Colonic mucosa (tissue), 4 donors: ENCODE measurements around the gene COMT. TPM values are rescaled to one million over a fixed set of nuclear protein-coding genes. Genes with fewer than 3 reads are reported as not detected.
A peak's percentile ranks its signal among the peaks of the same experiment; 100 is the strongest.

Experiments used
- DNase-seq: peaks from one replicate; pipeline ENCODE4 v3.0.0-alpha.2; 2020
- H3K27ac ChIP-seq: fragments of 200-600 bp; one replicate; pipeline ENCODE4 v1.8.0; 2021
- H3K27me3 ChIP-seq: fragments of 200-600 bp; one replicate; pipeline ENCODE4 v1.8.0; 2021
- H3K36me3 ChIP-seq: fragments of 200-600 bp; one replicate; pipeline ENCODE4 v1.8.0; 2021
- H3K4me1 ChIP-seq: fragments of 200-600 bp; one replicate; pipeline ENCODE4 v1.8.0; 2021; ENCODE audit warnings: mild to moderate bottlenecking
- H3K4me3 ChIP-seq: fragments of 200-600 bp; one replicate; pipeline ENCODE4 v1.8.0; 2021
- H3K9ac ChIP-seq, 2 donors: one replicate each; pipeline ENCODE4 v1.7.0; 2013; ENCODE audit warnings: control low read depth in 2 of 2, low read depth in 2 of 2, low read length in 2 of 2
- H3K9me3 ChIP-seq: fragments of 200-600 bp; one replicate; pipeline ENCODE4 v1.8.0; 2021
- CTCF ChIP-seq: fragments of 200-600 bp; IDR thresholded peaks from one replicate; pipeline ENCODE4 v1.8.0; 2022; ENCODE audit warnings: antibody characterized with exemption, mild to moderate bottlenecking
- intact Hi-C: fragments of 100-400 bp; cut with DNase I; formaldehyde crosslinking; loops from one replicate; pipeline ENCODE4 v1.14.1; 2022
- total RNA-seq, 2 donors: library from RNA; stranded (reverse); fragmentation: NEBNext Ultra II Directional in 1 of 2; extraction: Animal tissue kit (Norgen Biotek cat#: 25700) in 1 of 2; gene quantifications; one replicate each; pipeline ENCODE4 v1.2.1, GENCODE V29; 2021
- donor health status: healthy.
- donor health status: DM: no; HTN: no; CAD: no.
- donor health status: DM: no; HTN: no; CAD: no.

COMT gene
- total RNA-seq, 2 donors from 2014 or later = 70.0 to 125 TPM

GRCh38 chr22:19959587-19960490 lies 18.3 kb downstream of the COMT start:
- no peak for DNase-seq
- no peak for TF ChIP-seq CTCF
- Histone ChIP-seq H3K9ac (no peak overlapping the region), H3K9me3 (no peaks in the 10 kb centered on the region), H3K4me3 (peak overlapping the region; percentile 24), H3K27ac (no peak overlapping the region), H3K36me3 (no peaks in the 10 kb centered on the region), H3K4me1 (peaks cover 16% of the 10 kb centered on the region), H3K27me3 (no peaks in the 10 kb centered on the region)
- intact Hi-C loops = loop anchor here (10.0 kb wide), 1 partner anchor 155 kb away; the partner anchor contains the start of genes RANBP1 and TRMT2A

GRCh38 chr22:19960491-19961200 lies 19.1 kb downstream of the COMT start:
- Histone ChIP-seq H3K4me1 (peaks cover 16% of the 10 kb centered on the region), H3K36me3 (no peaks in the 10 kb centered on the region)

GRCh38 chr22:19961201-19961580 lies 19.6 kb downstream of the COMT start:
- TF ChIP-seq CTCF = no peak
- Histone ChIP-seq H3K4me1 (peaks cover 16% of the 10 kb centered on the region), H3K27me3 (no peaks in the 10 kb centered on the region), H3K4me3 (no peak overlapping the region), H3K9ac (no peak overlapping the region), H3K9me3 (no peaks in the 10 kb centered on the region), H3K27ac (no peak overlapping the region), H3K36me3 (no peaks in the 10 kb centered on the region)
- DNase-seq = no peak
- intact Hi-C loops = loop anchor here (10.0 kb wide), 1 partner anchor 154 kb away; the partner anchor contains the start of genes RANBP1 and TRMT2A

More at GRCh38 chr22:19960491-19961200, 19.1 kb downstream of the COMT start:
- Histone ChIP-seq H3K4me3 (no peak overlapping the region), H3K27ac (no peak overlapping the region), H3K27me3 (no peaks in the 10 kb centered on the region), H3K9ac (no peak overlapping the region), H3K9me3 (no peaks in the 10 kb centered on the region)
- no peak for TF ChIP-seq CTCF
- no peak for DNase-seq
- intact Hi-C loops = loop anchor here (10.0 kb wide), 1 partner anchor 154 kb away; the partner anchor contains the start of genes RANBP1 and TRMT2A

GRCh38 chr22:19961868-19962245 lies 20.3 kb downstream of the COMT start:
- no peaks in the 10 kb centered on the region for H3K36me3 ChIP-seq

More at GRCh38 chr22:19961868-19962245, 20.3 kb downstream of the COMT start:
- intact Hi-C loops = loop anchor here (10.0 kb wide), 1 partner anchor 153 kb away; the partner anchor contains the start of genes RANBP1 and TRMT2A
- H3K9me3 ChIP-seq = no peaks in the 10 kb centered on the region
- H3K4me1 ChIP-seq = peaks cover 16% of the 10 kb centered on the region
- H3K27ac ChIP-seq = peak overlapping the region; percentile 83
- DNase-seq = no peak
- H3K9ac ChIP-seq = no peak overlapping the region
- no peaks in the 10 kb centered on the region for H3K27me3 ChIP-seq
- H3K4me3 ChIP-seq = no peak overlapping the region
- no peak for TF ChIP-seq CTCF
